C1 segment of cervical spinal cord (tissue), 14 donors: ENCODE data around the gene RNF11.

Experiments
- DNase-seq, 14 donors: peaks; one replicate each; lab custom pipeline; 2025; lab: John Stamatoyannopoulos, UW

RNF11 gene

GRCh38 chr1:51313268-51313852, 77.3 kb downstream of the RNF11 start:
- no peak for DNase-seq

DNA sequence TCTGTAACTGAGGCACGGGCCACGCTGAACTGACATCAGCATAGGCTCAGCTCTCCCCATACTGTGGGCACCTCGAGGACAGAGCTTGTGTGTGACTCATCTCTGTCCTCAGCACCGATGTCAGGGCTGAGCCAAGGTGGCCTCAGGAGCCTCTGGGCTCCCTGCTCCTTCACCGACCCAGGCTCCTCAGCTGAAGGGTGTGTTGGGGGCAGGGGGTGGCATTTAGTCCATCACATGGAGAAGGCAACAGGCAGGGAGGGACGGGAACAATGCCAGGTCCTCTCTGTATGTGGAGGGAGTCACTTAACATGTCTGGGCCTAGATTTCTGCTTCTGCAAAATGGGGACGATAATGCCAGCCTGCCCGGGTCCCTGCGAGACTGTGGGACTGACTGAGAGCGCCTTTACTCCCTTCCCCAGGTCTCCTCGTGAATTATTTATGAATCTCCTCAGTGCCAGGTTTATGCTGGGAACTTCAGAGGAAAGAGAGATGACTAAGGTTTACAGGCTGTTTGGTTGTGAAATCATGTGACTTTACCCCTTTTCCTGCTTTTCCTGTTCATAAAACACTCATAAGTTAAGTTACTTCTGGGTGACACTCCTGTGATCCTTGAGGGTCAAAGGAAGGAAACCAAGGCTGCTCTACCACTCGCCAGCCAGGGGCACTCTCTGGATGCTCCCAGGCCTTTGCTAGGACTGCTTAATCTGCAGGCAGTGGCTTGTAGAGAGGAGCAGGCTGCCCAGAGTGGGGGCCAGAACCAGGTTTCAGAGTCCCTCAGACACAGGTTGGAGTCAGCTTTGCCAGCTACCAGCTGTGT, 78.1 kb downstream of the RNF11 start:
- no peak for DNase-seq

DNA sequence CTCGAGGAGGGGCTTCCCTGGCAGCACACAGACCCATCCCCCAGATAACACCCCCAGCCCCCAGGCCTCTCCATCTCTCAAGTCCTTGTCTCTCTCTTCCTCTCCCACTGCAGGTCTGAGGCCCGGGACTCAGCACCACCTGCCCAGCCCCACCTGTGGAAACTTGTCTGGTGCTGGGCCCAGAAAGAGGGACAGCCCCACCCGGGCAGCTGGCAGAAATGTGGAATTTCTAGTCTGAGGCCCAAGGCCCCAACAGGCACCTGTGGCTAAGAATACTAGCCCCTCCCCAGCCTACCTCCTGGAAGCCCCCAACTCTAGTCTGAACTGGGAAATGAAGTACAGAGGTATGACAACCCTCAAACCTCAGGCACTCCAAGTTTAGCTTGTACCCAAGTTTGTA, 78.9 kb downstream of the RNF11 start:
- no peak for DNase-seq

DNA sequence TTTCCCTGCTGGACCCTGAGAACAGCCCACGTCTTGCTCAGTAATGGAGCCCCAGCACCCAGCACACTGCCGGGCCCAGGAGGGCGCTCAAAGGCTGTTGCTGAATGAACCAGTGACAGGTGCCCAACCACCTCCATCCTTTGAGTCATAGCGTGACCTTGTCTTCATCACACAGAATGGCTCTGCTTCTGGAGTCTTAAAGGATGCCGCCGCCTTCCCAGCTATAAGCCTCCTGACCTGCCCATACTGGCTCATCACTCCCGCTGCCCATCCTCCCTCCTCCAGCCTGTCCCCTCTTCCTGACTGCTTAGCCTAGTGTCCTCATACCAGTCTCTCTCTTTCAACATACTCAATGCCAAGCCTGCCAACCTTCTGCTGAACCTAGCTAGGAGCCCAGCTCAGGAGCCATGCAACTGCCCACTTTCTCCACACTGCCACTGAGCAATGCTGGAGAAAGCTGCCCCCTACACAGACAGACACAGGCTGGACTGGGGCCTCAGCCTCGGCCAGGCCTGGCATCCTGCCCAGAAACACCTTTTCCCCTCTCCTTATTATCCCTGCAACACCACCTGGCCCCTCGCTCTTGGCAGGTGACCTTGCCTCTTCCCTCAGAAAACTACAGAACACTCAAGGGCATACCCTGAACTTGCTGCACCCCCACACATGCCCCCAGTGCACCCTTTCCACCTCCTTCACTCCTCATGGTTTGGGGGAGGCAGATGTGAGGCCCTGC, 80.2 kb downstream of the RNF11 start:
- DNase-seq, result no peak

DNA sequence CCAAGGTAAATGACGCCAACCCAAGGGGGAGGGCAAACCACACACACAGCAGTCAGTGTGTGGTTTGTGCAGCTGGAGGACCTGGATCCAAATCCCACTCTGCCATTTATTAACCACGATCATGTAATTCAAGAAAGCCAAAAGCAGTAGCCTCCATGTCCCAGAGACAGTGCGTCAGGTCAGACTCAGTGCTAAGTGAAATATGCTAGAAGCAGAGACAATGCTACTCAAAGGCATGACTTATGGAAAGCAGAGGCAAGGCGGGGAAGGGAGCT, 80.7 kb downstream of the RNF11 start:
- no peak for DNase-seq

DNA sequence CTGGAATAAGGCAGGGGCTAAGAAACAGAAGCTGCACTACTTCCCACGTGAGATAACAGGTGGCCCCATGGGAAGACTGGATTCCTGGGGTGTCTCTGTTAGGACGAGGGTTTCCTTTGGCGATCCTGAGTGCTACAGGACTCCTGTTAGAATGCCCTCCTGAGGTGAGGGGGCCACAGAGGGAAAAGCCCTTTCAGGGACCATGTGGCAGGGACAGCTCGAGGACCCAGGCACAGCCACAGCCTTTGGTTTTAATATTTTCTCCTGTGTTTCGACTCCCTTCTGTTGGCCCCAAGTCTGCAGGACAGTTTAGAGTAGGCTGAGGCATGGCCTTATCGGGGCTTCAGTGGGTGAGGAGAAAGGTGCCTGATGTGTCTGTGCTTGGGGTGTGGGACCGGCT, 81.7 kb downstream of the RNF11 start:
- no peak for DNase-seq

DNA sequence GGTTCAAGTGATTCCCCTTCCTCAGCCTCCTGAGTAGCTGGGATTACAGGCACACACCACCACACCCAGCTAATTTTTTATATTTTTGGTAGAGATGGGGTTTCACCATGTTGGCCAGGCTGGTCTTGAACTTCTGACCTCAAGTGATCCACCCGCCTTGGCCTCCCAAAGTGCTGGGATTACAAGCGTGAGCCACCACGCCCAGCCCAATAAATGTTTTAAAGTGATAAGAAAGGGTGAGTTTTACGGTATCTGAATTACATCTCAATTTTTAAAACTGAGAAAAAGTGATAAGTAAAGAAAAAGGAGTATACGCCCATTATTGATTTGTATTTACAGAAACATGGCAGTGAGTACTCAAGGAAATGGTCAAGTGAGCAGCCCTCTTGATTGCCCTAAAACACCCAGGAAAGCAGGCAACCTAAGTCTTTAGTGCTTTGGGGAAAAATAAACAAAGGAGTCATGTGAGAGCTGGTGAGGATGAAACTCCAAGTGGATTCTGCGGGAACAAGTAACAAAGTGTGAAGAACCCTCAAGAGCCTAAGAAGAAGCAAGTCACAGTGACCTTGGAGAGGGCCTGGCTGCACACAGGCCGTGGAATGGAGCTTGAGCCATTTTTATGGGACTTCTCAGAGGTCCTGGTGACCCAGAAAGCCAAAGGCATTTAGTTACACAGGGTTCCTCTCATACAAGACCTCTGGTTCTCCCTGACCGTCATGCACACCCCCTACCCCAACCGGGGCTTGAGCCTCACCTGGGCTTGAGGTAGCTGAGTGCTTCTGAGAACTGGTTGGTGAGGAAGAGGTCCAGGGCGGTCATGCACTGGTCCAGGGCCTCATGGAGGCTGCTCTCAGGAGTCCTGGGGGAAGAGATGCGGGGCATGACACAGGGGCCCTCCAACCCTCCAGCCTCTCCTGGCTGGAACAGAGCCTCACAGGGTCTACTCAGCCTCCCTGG, 85.2 kb downstream of the RNF11 start:
- DNase-seq, result no peak

DNA sequence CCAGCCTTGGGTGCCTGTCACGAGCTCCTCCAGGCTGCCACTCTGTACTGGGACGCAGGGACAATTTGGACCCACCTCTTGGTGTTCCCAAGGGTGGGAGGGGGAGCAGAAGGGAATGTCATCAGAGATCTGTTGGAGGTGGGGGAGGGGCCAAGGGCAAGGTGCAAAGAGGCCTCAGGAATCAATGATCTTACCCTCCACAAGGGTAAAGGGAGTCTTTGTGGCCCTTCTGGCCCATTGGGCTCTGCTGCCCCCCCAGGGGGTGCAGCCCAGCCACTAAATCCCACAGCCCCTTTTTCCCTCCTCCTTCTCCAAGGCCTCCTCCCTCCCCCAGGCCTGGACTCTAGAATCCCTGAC, 85.8 kb downstream of the RNF11 start:
- DNase-seq, result no peak

DNA sequence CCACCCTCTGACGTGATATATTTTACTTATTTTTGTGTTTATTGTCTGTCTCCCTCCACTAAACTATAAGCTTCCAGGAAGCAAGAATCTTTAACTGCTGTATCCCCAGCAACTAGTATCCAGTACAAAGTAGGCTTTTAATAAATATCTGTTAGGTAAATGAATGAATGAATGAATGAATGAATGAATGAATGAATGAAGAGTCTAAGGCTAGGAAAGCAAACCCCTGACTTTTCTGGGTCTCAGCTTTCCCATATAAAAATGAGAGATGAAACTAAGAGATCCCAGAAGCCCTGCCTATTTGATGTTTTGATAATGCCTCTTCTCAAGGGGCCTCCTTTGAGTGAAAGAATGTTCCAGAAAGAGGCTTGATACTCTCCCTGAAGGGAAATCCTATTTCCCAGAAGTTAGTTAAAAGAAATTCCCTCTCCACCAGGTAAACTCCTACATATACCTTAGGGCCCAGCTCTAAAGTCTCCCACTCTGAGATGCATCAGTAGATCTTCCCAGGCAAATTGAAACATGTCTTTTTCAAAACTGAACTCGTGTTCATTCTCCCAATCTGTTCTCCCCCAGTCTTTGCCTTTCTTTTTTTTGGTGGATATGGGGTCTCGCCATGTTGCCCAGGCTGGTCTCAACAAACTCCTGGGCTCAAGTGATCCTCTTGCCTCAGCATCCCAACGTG, 86.5 kb downstream of the RNF11 start:
- no peak for DNase-seq
